ENCODE results near the gene MKS1.

MKS1 gene

GRCh38 chr17:58161566-58161965 is 57.5 kb downstream of the MKS1 start:
- no peak for DNase-seq (ENCODE audit: low read depth in 3 of 3)

GRCh38 chr17:58158181-58158580 is 60.9 kb downstream of the MKS1 start:
- no peak for DNase-seq (ENCODE audit: low read depth in 3 of 3)

GRCh38 chr17:58156839-58157803 is 61.9 kb downstream of the MKS1 start:
- peak; percentile 42 to 55 (median 44) for DNase-seq (ENCODE audit: low read depth in 3 of 3)

Data from stimulated activated CD4-positive, alpha-beta T cell treated with anti-CD3 and anti-CD28 coated beads, TNF-alpha, amount 100 ng/mL, for 48 hours (primary cell).